ENCODE measurements around the gene NOTCH4. TPM values are rescaled to one million over a fixed set of nuclear protein-coding genes. Genes with fewer than 3 reads are reported as not detected.

NOTCH4 gene
- total and polyA plus RNA-seq, 2 of the 4 experiments (the other 2 are of a cell fraction), result 0.96 to 1.3 TPM

DNA sequence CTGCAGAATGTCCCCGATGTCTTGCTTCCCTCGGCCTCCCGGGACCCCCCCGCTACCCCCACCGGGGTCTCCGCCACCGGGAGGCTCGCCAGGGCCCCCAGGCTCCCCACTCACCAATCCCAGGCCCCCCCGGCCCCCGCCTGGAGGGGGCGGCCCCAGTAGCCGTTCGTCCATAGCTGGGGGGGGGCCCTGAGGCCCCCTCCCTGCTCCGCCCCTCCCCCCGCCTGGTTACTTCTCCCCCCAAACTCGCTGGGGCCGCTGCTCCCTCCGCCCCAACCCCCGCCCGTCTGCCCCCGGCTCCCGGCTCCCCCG lies 34.2 kb downstream of the NOTCH4 start:
- peaks cover 12% of the 10 kb centered on the region for H3K4me1 ChIP-seq (ENCODE audit: control insufficient read depth, insufficient read depth, low read length)
- no peaks in the 10 kb centered on the region for H3K9me3 ChIP-seq (ENCODE audit: control insufficient read depth, insufficient read depth, low read length)
- in situ Hi-C loops (cut with MboI; ENCODE audit: low sequenced_read_pairs) (loop anchor here (5.0 to 25.0 kb wide), 2 partner anchors 72 to 773 kb away; partner anchors contain the start of genes BRD2 and HLA-DMA), dilution Hi-C loops (cut with HindIII; ENCODE audit: low sequenced_read_pairs, unreplicated experiment) (no loop called here), intact Hi-C loops (cut with micrococcal nuclease) (loop anchor here (5.0 kb wide), 1 partner anchor 783 kb away; no protein-coding TSS in a partner anchor)
- BruUV-seq (replicated peaks), result no TSS peak
- H3K23ac ChIP-seq (ENCODE audit: low read depth, low read length), result peak overlapping the region; percentile 99; the same call in 1 of the 2 replicates
- WGBS, 2 experiments (ENCODE audit: extremely low coverage in 2 of 2, insufficient read length in 1 of 2), result 0% methylated on average over 2 of the region's 23 CpGs; no CpG with 5 or more reads in 1 of the 2 experiments
- no peak overlapping the region for H2BK15ac ChIP-seq (ENCODE audit: low read depth, low read length)
- H3K27me3 ChIP-seq (ENCODE audit: control insufficient read depth, insufficient read depth, low read length), result no peaks in the 10 kb centered on the region
- peak; percentile 2 for ATAC-seq (ENCODE audit: low read depth)
- peak overlapping the region; percentile 96; the same call in 1 of the 2 replicates for H4K91ac ChIP-seq (ENCODE audit: insufficient read depth, low read depth, low read length)
- DNase-seq, result no peak
- H3K79me1 ChIP-seq (ENCODE audit: low read depth in 1 of 2, low read length in 2 of 2), result peaks cover 21 to 64% of the 10 kb centered on the region in 2 experiments
- peak overlapping the region; percentile 65 for H4K5ac ChIP-seq (ENCODE audit: low read depth, low read length)
- H3K9ac ChIP-seq (ENCODE audit: low read depth, low read length), result peak overlapping the region; percentile 99
- no peak overlapping the region for H2AFZ ChIP-seq (replicated peaks; ENCODE audit: low read length, poor library complexity)
- H3K4ac ChIP-seq (ENCODE audit: low read depth, low read length), result peak overlapping the region; percentile 97
- H2BK20ac ChIP-seq (ENCODE audit: low read depth, low read length), result no peak overlapping the region
- peak overlapping the region; percentile 88 for H2AK9ac ChIP-seq (replicated peaks; ENCODE audit: low read depth, low read length, poor library complexity)
- no peaks in the 10 kb centered on the region for H4K20me1 ChIP-seq (ENCODE audit: insufficient read depth, low read length)
- H2AK5ac ChIP-seq (ENCODE audit: low read depth, low read length), result peak overlapping the region; percentile 99; the same call in 1 of the 2 replicates
- peak overlapping the region; percentile 91 for H3K27ac ChIP-seq (ENCODE audit: insufficient read depth, low read length)
- peak overlapping the region; percentile 75 for H3K4me3 ChIP-seq (ENCODE audit: insufficient read depth, low read depth, low read length)
- 0 out of 2 replicates have a peak overlapping the region, but pooled peaks have one; percentile 72 for H2BK120ac ChIP-seq (ENCODE audit: low read depth, low read length)
- peak overlapping the region; percentile 98; the same call in 1 of the 2 replicates for H3K56ac ChIP-seq (ENCODE audit: extremely low read depth, insufficient read depth, low read length)
- H3K9me1 ChIP-seq (ENCODE audit: insufficient read depth, low read length), result peaks cover 18% of the 10 kb centered on the region
- H2BK5ac ChIP-seq (ENCODE audit: low read depth, low read length, poor library complexity, severe bottlenecking), result peak overlapping the region; percentile 83
- H3K14ac ChIP-seq (replicated peaks; ENCODE audit: low read depth, low read length), result peak overlapping the region; percentile 99
- ChIA-PET CTCF (no interaction called here), POLR2A (ENCODE audit: unreplicated experiment) (interaction anchor here (0.5 to 1.8 kb wide), 3 partner anchors 12 to 704 kb away, joined by 3 to 5 read pairs (median 5); no protein-coding TSS in a partner anchor)
- peak overlapping the region; percentile 76 to 87; a peak in 3 of 4 replicates for H4K8ac ChIP-seq (ENCODE audit: low read depth in 2 of 2, low read length in 2 of 2)
- peak overlapping the region; percentile 85 for H3K4me2 ChIP-seq (ENCODE audit: low read depth, low read length)
- H3K18ac ChIP-seq (ENCODE audit: low read depth, low read length), result peak overlapping the region; percentile 68; the same call in 1 of the 2 replicates
- TF ChIP-seq, protein P1, sequence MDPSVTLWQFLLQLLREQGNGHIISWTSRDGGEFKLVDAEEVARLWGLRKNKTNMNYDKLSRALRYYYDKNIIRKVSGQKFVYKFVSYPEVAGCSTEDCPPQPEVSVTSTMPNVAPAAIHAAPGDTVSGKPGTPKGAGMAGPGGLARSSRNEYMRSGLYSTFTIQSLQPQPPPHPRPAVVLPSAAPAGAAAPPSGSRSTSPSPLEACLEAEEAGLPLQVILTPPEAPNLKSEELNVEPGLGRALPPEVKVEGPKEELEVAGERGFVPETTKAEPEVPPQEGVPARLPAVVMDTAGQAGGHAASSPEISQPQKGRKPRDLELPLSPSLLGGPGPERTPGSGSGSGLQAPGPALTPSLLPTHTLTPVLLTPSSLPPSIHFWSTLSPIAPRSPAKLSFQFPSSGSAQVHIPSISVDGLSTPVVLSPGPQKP (IDR thresholded peaks at IDR 0.05; ENCODE audit: borderline replicate concordance, low read depth, low read length), result no peak
- TF ChIP-seq SMC3 (IDR thresholded peaks at IDR 0.05; ENCODE audit: low read depth, low read length), result no peak
- TF ChIP-seq MXI1 (IDR thresholded peaks at IDR 0.05; ENCODE audit: borderline replicate concordance, low read depth, low read length), result no peak
- TF ChIP-seq FOS (IDR thresholded peaks at IDR 0.05; ENCODE audit: low read depth, low read length), result no peak
- no peak for TF ChIP-seq RFX5 (IDR thresholded peaks at IDR 0.05; ENCODE audit: low read depth, low read length)
- TF ChIP-seq RCOR1 (IDR thresholded peaks at IDR 0.05; ENCODE audit: insufficient replicate concordance, low read length), result no peak
- TF ChIP-seq BHLHE40 (IDR thresholded peaks at IDR 0.05; ENCODE audit: low read depth, low read length), result no peak
- H3K36me3 ChIP-seq (ENCODE audit: control insufficient read depth, insufficient read depth, low read length), result peaks cover 18% of the 10 kb centered on the region
